ENCODE results near the gene ZNF662. TPM values are rescaled to one million over a fixed set of nuclear protein-coding genes. Genes with fewer than 3 reads are reported as not detected.

The ZNF662 gene
- total and polyA plus RNA-seq, 9 of the 15 experiments (the other 6 are each of a cell fraction or from before 2014, with no cell fraction given): 0.07 to 0.55 (median 0.27) TPM

DNA sequence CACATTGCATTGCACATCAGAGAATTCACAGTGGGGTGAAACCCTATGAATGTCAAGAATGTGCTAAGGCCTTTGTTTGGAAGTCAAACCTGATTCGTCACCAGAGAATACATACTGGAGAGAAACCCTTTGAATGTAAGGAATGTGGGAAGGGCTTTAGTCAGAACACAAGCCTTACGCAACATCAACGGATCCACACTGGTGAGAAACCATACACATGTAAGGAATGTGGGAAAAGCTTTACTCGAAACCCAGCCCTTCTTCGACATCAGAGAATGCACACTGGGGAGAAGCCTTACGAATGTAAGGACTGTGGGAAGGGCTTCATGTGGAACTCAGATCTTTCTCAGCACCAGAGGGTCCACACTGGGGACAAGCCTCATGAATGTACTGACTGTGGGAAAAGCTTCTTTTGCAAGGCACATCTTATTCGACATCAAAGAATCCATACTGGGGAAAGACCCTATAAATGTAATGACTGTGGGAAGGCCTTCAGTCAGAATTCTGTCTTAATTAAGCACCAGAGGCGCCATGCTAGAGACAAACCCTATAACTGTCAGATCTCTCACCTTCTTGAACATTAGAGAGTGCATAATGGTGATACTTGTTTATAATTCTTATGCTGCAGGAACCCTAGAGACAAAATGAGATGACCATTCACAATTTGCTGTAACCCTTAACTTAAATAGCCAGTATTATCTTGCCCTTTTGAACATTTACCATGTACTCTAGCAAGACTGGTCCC, 9.0 kb downstream of the ZNF662 start:
- DNase-seq (ENCODE audit: extremely low read depth in 1 of 4, low spot score in 3 of 4) (no peak), ATAC-seq (no peak), FAIRE-seq (no peak)
- Histone ChIP-seq H3K9me1 (ENCODE audit: control insufficient read depth, insufficient read depth, low read length) (no peaks in the 10 kb centered on the region), H3K4me2 (ENCODE audit: insufficient read depth, low read length) (no peak overlapping the region), H3K79me2 (ENCODE audit: control insufficient read depth, insufficient read depth, low read length) (no peaks in the 10 kb centered on the region), H3K36me3 (ENCODE audit: control insufficient read depth, insufficient read depth, low read length) (no peaks in the 10 kb centered on the region), H3K4me3 (no peak overlapping the region), H4K20me1 (replicated peaks; ENCODE audit: control insufficient read depth, insufficient read depth, low read length) (no peaks in the 10 kb centered on the region), H3K9me3 (replicated peaks; ENCODE audit: control insufficient read depth, insufficient read depth, low read depth, low read length) (peaks cover 9% of the 10 kb centered on the region), H2AFZ (ENCODE audit: low read depth, low read length) (no peak overlapping the region), H3K27ac (ENCODE audit: extremely low read depth, low read depth, low read length) (no peak overlapping the region), H3K9ac (ENCODE audit: insufficient read depth in 1 of 2, low read depth in 2 of 2, low read length in 2 of 2) (no peak overlapping the region), H3K4me1 (replicated peaks in 1 of 2; ENCODE audit: control insufficient read depth in 2 of 2, insufficient read depth in 2 of 2, low read length in 2 of 2) (peaks cover 0 to 1% of the 10 kb centered on the region in 2 experiments; a peak in 1 of 5 replicates), H3K27me3 (ENCODE audit: control insufficient read depth in 2 of 2, insufficient read depth in 2 of 2, low read length in 2 of 2) (peaks cover 0 to 5% of the 10 kb centered on the region in 2 experiments; a peak in 2 of 5 replicates)
- ChIA-PET POLR2A (no interaction called here), CTCF (ENCODE audit: low intra/inter-chr PET ratio) (no interaction called here)
- intact Hi-C loops (cut with micrococcal nuclease) (no loop called here), in situ Hi-C loops (cut with MboI) (no loop called here)
- no TSS peak for BruUV-seq (replicated peaks)
- WGBS (ENCODE audit: insufficient coverage, low coverage, missing lambda C conversion rate): 3% methylated on average over 8 of the region's 8 CpGs
- TF ChIP-seq, protein P1, sequence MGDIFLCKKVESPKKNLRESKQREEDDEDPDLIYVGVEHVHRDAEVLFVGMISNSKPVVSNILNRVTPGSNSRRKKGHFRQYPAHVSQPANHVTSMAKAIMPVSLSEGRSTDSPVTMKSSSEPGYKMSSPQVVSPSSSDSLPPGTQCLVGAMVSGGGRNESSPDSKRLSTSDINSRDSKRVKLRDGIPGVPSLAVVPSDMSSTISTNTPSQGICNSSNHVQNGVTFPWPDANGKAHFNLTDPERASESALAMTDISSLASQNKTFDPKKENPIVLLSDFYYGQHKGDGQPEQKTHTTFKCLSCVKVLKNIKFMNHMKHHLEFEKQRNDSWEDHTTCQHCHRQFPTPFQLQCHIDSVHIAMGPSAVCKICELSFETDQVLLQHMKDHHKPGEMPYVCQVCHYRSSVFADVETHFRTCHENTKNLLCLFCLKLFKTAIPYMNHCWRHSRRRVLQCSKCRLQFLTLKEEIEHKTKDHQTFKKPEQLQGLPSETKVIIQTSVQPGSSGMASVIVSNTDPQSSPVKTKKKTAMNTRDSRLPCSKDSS (IDR thresholded peaks at IDR 0.05; ENCODE audit: low read depth, partially characterized antibody): peak; percentile 90
- TF ChIP-seq L3MBTL2 (IDR thresholded peaks at IDR 0.05) (no peak), BCOR (IDR thresholded peaks at IDR 0.05) (no peak), TRIM28 (IDR thresholded peaks at IDR 0.05) (peak; percentile 97), NUFIP1 (IDR thresholded peaks at IDR 0.05; ENCODE audit: partially characterized antibody) (no peak), SMAD4 (CRISPR knock-in tag; conservative IDR thresholded peaks at IDR 0.05) (no peak), ZNF764 (CRISPR knock-in tag; IDR thresholded peaks at IDR 0.05; ENCODE audit: low read depth) (no peak), ZNF280B (CRISPR knock-in tag; IDR thresholded peaks at IDR 0.05) (peak; percentile 77; the same call in 1 of the 2 replicates), HOMEZ (CRISPR knock-in tag; IDR thresholded peaks at IDR 0.05) (no peak), TOE1 (IDR thresholded peaks at IDR 0.05; ENCODE audit: borderline replicate concordance) (no peak), TOE1 (CRISPR knock-in tag; IDR thresholded peaks at IDR 0.05; ENCODE audit: borderline replicate concordance, low read depth) (no peak), XRCC3 (IDR thresholded peaks at IDR 0.05) (peak; percentile 89; the same call in 1 of the 2 replicates)
- TF ChIP-seq, protein P2, sequence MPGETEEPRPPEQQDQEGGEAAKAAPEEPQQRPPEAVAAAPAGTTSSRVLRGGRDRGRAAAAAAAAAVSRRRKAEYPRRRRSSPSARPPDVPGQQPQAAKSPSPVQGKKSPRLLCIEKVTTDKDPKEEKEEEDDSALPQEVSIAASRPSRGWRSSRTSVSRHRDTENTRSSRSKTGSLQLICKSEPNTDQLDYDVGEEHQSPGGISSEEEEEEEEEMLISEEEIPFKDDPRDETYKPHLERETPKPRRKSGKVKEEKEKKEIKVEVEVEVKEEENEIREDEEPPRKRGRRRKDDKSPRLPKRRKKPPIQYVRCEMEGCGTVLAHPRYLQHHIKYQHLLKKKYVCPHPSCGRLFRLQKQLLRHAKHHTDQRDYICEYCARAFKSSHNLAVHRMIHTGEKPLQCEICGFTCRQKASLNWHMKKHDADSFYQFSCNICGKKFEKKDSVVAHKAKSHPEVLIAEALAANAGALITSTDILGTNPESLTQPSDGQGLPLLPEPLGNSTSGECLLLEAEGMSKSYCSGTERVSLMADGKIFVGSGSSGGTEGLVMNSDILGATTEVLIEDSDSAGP (CRISPR knock-in tag; IDR thresholded peaks at IDR 0.05): no peak

All from K562 (cell line).